Measurements from ENCODE around the gene HOXA3. TPM values are rescaled to one million over a fixed set of nuclear protein-coding genes. Genes with fewer than 3 reads are reported as not detected.

The HOXA3 gene
- 14.3 TPM for polyA plus RNA-seq (ENCODE audit: insufficient read length)

- no peak for DNase-seq (ENCODE audit: low read depth)
These were observed at the start of gene HOXA3 for GRCh38 chr7:27151931-27152815. HOXA3 (minus strand) TSS chr7:27152583; CDS start chr7:27110640, 41,943 bp downstream.

GRCh38 chr7:27201580-27202017 lies 49.2 kb upstream of the HOXA3 start:
- no peak for DNase-seq (ENCODE audit: low read depth)

DNA sequence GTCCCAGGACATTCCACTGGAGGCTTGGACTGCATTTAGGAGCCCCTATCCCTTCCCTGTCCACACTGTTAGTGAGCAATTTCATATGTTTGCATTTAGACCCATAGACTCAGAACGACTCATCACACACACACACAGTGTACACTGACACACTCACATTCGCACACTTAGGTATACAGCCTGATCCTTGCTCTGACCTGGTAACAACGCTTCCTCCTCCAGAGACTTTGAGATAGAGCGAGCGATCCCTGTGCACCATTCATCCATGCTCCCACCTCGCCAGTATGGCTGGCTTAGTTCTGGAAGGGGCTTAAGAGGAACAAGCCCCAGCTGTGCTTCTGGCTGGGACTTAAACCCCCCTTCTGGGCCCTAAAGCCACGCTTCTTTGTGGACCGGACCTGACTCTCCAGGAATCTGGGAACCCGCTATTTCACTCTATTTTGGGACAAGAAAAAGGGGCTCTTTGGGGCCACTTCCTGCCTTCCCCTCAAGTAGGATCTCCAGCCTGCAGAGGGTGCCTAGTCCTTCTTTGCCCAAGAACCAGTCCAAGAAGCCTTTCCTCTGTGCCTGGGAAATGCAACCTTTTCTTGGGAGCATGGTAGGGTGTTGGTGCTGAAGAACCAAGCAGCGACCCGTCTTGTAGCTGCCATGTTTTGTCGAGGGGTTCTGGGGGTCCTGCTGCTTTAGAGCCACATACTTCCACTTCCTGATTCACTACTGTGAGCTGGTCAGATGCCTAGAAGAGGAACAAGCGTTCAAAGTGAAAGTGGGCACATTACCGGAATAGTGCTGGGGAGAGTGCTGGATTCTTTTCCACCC lies 48.6 kb upstream of the HOXA3 start:
- DNase-seq (ENCODE audit: low read depth): no peak

DNA sequence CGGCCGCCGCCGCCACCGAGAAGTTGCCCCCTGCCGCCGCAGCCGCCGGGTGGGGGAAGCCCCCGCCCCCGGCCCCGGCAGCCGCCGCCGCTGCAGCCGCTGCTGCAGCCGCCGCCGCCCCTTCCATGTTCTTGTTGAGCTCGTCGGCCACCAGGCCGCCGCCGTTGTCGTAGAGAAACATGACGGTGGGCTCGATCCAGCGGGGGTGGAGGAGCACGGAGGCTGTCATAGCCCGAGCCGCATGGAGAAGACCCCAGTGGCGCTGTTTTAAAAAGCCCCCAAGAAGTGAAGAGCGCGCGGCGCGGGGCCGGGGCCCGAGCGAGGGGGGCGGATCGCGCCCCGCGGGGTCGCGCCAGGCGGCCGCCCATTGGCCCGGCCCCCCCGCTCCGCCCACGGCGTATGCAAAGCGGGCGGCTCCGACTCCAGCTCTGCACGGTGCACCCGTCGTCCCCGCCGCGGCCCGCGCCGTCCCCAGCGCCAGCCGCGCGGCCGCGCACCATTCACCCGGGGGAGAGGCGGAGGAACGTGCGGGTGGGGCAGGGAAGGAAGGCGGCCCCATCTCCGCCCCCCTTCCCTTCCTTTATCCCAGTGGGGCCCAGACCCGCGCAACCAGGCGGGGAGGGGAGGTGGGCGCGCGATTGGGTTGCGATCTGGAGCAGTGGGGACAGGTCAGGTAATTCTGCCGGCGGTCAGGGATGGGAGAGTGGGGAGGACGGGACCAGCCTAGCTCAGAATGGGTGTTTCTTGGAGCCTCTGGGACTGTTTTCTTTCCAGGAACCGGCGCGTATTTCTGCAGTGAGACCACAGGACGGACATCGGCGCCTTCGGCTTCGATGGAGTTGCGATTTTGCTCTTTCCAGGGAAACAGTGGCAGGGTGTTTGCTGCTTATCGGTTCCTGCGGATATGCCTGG lies 47.7 kb upstream of the HOXA3 start, which contains the start of gene HOXA13:
HOXA13 (minus strand) TSS at position 243 of the 912 bp plus-strand sequence; CDS start at position 229, 14 bp downstream.
- no peak for DNase-seq (ENCODE audit: low read depth)

DNA sequence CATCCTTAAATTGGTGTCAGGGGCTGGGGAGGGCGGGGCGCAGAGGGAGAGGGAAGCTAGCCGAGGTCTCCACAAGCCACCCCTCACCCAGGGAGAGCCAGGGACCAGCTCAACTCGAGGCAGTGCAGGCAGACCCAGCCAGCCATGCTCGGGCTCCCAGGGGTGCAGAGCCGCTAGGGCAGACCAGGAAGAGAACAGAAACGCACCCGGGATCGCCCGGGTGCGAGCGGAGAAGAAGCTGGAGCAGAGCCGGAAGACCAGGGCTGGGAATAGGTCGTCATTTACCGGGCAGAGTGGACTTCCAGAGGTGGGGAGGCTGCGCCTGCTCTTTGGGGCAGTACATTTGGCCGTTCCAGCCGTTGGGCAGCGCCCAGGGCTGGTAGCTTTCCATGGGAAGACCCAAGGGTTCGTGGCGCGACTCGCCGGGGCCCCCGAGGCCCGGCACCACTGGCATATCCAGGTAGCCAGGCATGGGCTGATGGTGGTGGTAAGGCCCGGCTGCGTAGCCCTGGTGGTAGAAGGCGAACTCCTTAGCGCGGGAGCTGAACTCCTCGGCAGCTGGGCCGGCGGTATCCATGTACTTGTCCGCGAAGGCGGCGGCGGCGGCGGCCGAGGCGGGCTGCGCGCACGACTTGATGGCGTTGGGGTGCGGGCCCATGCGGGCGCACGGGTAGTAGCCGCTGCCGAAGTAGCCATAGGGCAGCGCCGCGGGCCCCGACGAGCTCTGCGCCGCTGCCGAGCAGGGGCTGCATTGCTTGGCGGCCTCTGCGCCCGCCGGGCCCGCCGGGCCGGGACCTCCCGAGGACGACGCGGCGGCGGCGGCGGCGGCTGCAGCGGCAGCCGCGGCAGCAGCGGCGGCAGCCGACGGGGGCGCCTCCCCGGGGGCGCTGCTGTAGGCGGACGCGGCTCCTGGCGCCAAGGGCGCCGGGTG lies 46.8 kb upstream of the HOXA3 start:
- no peak for DNase-seq (ENCODE audit: low read depth)

- no peak for DNase-seq (ENCODE audit: low read depth)
These were observed 45.9 kb upstream of the HOXA3 start for GRCh38 chr7:27198138-27198841.

DNA sequence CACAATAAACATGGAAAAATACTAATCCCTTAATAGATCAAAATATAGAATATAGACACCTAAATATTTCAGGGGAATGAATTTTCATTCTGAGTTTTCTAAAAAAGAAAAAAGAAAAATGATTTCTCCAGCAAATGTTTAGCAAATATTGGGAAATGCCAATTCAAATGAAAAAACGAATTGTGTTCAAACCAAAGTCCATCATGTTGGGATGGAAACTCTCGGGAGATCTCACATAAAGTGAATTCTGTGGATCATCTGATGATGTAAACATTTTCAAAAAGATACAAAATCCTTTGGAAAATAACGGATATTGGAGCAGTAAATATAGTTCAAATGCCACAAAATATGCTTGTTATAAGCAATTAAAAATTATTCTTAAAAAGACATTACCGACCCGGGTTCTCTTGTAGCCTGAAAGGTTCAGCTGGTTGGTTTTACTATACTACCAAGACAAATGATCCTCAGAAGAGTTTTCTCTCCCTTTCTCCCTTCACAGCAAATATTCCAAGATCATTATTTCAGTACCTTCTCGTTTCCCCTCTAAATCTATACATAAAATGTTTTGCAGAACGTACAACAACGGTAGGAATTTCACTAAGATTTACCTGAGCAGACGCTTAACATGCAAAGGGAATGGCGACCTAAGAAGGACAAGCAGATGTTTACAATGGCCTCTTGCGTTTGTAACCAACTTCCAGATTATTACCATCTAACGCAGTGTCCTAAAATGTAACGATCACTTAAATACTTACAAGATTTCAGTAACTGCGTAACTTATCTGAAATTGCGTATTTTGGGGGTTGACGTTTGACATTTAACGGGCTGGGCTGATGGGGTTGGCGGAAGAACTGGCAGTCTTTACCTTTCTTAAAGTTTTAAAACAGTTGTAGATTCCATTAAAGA lies 45.0 kb upstream of the HOXA3 start:
- no peak for DNase-seq (ENCODE audit: low read depth)

DNA sequence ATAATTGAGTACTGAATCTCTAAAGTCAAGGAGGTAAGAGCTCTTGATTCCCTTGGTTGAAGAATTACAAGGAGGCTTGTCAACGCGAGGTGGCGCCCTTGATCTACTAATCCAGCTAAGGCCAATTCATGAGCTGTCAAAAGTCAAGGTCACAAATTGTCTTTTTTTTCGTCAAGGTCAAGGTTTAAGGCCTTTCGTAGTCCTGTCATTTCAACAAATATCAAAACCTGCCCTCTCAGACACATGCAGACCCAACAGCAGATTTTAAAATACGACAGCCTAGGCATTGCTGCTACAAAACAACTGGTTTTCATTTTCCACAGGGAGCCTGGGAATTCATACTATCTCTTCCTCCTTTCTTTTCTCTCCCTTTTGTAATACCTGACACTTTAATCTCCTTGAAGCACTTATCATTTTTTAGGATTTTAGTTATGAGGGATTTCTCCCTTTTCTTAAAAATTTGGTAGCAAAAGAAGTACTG lies 43.9 kb upstream of the HOXA3 start:
- peak; percentile 65 for DNase-seq (ENCODE audit: low read depth)

- no peak for DNase-seq (ENCODE audit: low read depth)
These were observed 42.5 kb upstream of the HOXA3 start for GRCh38 chr7:27194686-27195379.

- no peak for DNase-seq (ENCODE audit: low read depth)
These were observed 41.6 kb upstream of the HOXA3 start for GRCh38 chr7:27194002-27194352.

DNA sequence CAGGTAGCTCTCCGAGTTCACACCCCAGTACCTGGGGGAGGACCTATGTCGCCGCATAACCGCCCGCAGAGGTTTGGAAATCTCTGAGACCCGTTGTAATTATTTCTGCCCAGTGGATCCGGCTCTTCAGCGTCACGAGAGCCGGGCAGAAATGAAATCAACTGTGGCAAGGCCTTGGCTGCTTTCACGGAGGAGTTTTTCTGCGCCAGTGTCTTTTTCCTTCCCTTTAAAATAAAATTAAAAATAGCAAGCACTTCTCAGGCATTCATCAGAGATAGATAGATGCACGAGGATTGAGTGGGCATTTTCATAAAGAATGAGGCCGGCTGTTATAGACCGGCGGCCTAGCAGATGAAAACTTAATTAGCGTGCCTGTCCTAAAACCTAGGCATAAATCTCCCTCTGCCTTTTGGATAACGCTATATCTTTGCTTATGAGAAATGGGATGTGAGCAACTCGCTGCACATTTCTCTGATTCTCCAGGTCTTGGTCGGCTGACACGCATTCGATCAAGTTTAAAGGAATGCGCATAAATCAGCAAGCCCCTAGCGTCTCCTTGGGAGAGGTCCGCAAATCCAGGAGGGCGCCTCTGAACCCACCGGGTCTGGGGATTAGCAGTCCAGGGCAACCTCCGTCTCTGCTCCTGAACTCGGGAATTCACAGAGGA lies 41.1 kb upstream of the HOXA3 start:
- DNase-seq (ENCODE audit: low read depth): no peak

GRCh38 chr7:27192546-27193334 lies 40.4 kb upstream of the HOXA3 start:
- no peak for DNase-seq (ENCODE audit: low read depth)

- no peak for DNase-seq (ENCODE audit: low read depth)
These were observed 39.6 kb upstream of the HOXA3 start for GRCh38 chr7:27191833-27192545.

DNA sequence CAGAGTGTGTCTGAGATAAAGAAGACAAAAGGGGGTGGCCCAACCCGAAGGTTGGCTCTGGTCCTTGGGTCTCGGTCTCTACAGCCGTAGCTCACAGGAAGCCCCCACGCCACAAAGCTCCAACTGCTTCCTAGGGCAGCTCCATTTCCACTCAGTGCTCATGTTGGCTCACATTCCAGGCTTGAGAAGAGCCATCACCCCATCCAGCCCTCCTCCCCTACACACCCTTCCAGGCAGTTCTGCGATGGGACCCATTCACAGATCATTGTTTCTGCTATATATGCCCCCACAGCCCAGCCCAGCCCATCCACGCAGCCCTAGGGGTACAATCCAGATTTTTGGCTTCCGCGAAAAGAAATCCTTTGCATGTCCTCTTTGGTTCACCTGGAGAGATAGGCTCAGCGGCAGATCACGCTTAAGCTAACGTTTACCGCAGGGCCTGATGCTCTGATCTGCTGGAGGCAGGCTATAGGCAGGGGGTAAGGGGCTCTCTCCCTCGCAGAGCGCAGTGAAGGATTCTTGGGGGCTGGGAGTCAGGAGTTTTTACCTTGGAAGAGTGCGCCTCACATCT lies 38.9 kb upstream of the HOXA3 start:
- no peak for DNase-seq (ENCODE audit: low read depth)

GRCh38 chr7:27189997-27190748 lies 37.8 kb upstream of the HOXA3 start:
- DNase-seq (ENCODE audit: low read depth): no peak

All from forelimb muscle (tissue), 1 donor.